Neural progenitor cell (in vitro differentiated cells): ENCODE measurements around the gene MR1. TPM values are rescaled to one million over a fixed set of nuclear protein-coding genes. Genes with fewer than 3 reads are reported as not detected.

Experiments
- DNase-seq: peaks from one replicate; pipeline ENCODE4 v3.0.0-alpha.2; 2016; ENCODE audit warnings: low spot score
- H2AFZ ChIP-seq: fragments of 200-600 bp; sonication (generic); replicated peaks from 2 replicates; pipeline ENCODE4 v1.6.1; 2016; ENCODE audit warnings: antibody characterized with exemption
- H3F3A ChIP-seq: fragments of 200-600 bp; sonication (generic); 2 replicates; pipeline ENCODE4 v1.6.1; 2016; ENCODE audit warnings: antibody characterized with exemption, low read depth
- H3K27ac ChIP-seq: fragments of 200-600 bp; sonication (generic); 2 replicates; pipeline ENCODE4 v1.5.1; 2016; ENCODE audit warnings: mild to moderate bottlenecking
- H3K27me3 ChIP-seq: fragments of 200-600 bp; sonication (generic); 2 replicates; pipeline ENCODE4 v1.6.1; 2016; ENCODE audit warnings: mild to moderate bottlenecking, moderate library complexity
- H3K36me3 ChIP-seq: fragments of 200-600 bp; sonication (generic); 2 replicates; pipeline ENCODE4 v1.5.1; 2016
- H3K4me1 ChIP-seq: fragments of 200-600 bp; sonication (generic); 2 replicates; pipeline ENCODE4 v1.6.1; 2016; ENCODE audit warnings: mixed run types
- H3K4me2 ChIP-seq: fragments of 200-600 bp; sonication (generic); 2 replicates; pipeline ENCODE4 v1.6.1; 2016
- H3K4me3 ChIP-seq: fragments of 200-600 bp; sonication (generic); 2 replicates; pipeline ENCODE4 v1.5.1; 2016
- H3K79me2 ChIP-seq: fragments of 200-600 bp; sonication (generic); 2 replicates; pipeline ENCODE4 v1.6.1; 2016; ENCODE audit warnings: low read depth
- H3K9ac ChIP-seq: fragments of 200-600 bp; sonication (generic); 2 replicates; pipeline ENCODE4 v1.6.1; 2016
- H3K9me3 ChIP-seq: fragments of 200-600 bp; sonication (generic); 2 replicates; pipeline ENCODE4 v1.5.1; 2016; ENCODE audit warnings: low read depth
- H4K20me1 ChIP-seq: fragments of 200-600 bp; sonication (generic); 2 replicates; pipeline ENCODE4 v1.6.1; 2016; ENCODE audit warnings: low read depth
- H3K27ac Mint-ChIP-seq: 3 replicates; pipeline ENCODE4 v1.8.0; 2021; ENCODE audit warnings: mixed read lengths
- H3K27me3 Mint-ChIP-seq: 2 replicates; pipeline ENCODE4 v1.8.0; 2022; ENCODE audit warnings: low read depth, mild to moderate bottlenecking, inconsistent platforms, moderate library complexity, mixed read lengths; ENCODE audit not compliant: insufficient read depth
- H3K36me3 Mint-ChIP-seq: 3 replicates; pipeline ENCODE4 v1.8.0; 2021; ENCODE audit warnings: mixed read lengths
- H3K4me1 Mint-ChIP-seq: 3 replicates; pipeline ENCODE4 v1.8.0; 2021; ENCODE audit warnings: mixed read lengths
- H3K4me3 Mint-ChIP-seq: 3 replicates; pipeline ENCODE4 v1.8.0; 2021; ENCODE audit warnings: mild to moderate bottlenecking, moderate library complexity, mixed read lengths
- H3K9me3 Mint-ChIP-seq: 3 replicates; pipeline ENCODE4 v1.8.0; 2020; ENCODE audit warnings: mixed read lengths
- CTCF ChIP-seq: fragments of 200-600 bp; sonication (generic); IDR thresholded peaks from 2 replicates; pipeline ENCODE4 v1.5.1; 2017; ENCODE audit warnings: antibody characterized with exemption, mild to moderate bottlenecking
- EZH2 ChIP-seq: fragments of 200-600 bp; sonication (generic); IDR thresholded peaks from 2 replicates; pipeline ENCODE4 v1.6.1; 2017; ENCODE audit warnings: antibody characterized with exemption, mild to moderate bottlenecking, moderate library complexity
- EZH2phosphoT487 ChIP-seq: fragments of 200-600 bp; sonication (generic); IDR thresholded peaks from 2 replicates; pipeline ENCODE4 v1.6.1; 2017; ENCODE audit warnings: antibody characterized with exemption
- total RNA-seq: library from RNA; depleted of rRNA; stranded (reverse); fragments of >200 nt; gene quantifications from 2 replicates; pipeline ENCODE4 v1.2.3, GENCODE V29; 2015; ENCODE audit warnings: low replicate concordance

Gene MR1
- total RNA-seq, 1 donor from 2014 or later: not detected

- Histone ChIP-seq H4K20me1 (no peaks in the 10 kb centered on the region), H3K4me1 (peaks cover 43% of the 10 kb centered on the region), H3K4me2 (no peak overlapping the region), H3K4me3 (no peak overlapping the region), H3F3A (peaks cover 43% of the 10 kb centered on the region), H3K27ac (no peak overlapping the region), H2AFZ (no peak overlapping the region), H3K27me3 (peaks cover 43% of the 10 kb centered on the region), H3K9me3 (no peaks in the 10 kb centered on the region), H3K9ac (no peak overlapping the region), H3K79me2 (no peaks in the 10 kb centered on the region), H3K36me3 (no peaks in the 10 kb centered on the region)
- no peaks in the 10 kb centered on the region for H3K36me3 Mint-ChIP-seq
- DNase-seq: no peak
- H3K27ac Mint-ChIP-seq: peak overlapping the region; percentile 52
- peaks cover 81% of the 10 kb centered on the region for H3K4me1 Mint-ChIP-seq
- H3K4me3 Mint-ChIP-seq: peak overlapping the region; percentile 48
- H3K9me3 Mint-ChIP-seq: peaks cover 2% of the 10 kb centered on the region
- TF ChIP-seq EZH2phosphoT487 (no peak), EZH2 (no peak), CTCF (no peak)
- peaks cover 9% of the 10 kb centered on the region for H3K27me3 Mint-ChIP-seq
Measured at GRCh38 chr1:181106479-181106878, 72.7 kb downstream of the MR1 start.

- Histone ChIP-seq H3K4me3 (no peak overlapping the region), H3K9ac (no peak overlapping the region), H3K9me3 (no peaks in the 10 kb centered on the region), H3K27ac (no peak overlapping the region), H4K20me1 (no peaks in the 10 kb centered on the region), H3K27me3 (peaks cover 36% of the 10 kb centered on the region), H2AFZ (no peak overlapping the region), H3K79me2 (no peaks in the 10 kb centered on the region), H3K4me1 (peaks cover 30% of the 10 kb centered on the region), H3K4me2 (no peak overlapping the region), H3K36me3 (no peaks in the 10 kb centered on the region), H3F3A (peaks cover 34% of the 10 kb centered on the region)
- Mint-ChIP-seq H3K9me3 (peaks cover 2% of the 10 kb centered on the region), H3K36me3 (no peaks in the 10 kb centered on the region), H3K27me3 (peaks cover 9% of the 10 kb centered on the region), H3K27ac (peak overlapping the region; percentile 34), H3K4me3 (no peak overlapping the region), H3K4me1 (peaks cover 82% of the 10 kb centered on the region)
- TF ChIP-seq CTCF: no peak
- no peak for TF ChIP-seq EZH2phosphoT487
- TF ChIP-seq EZH2: no peak
- no peak for DNase-seq
Measured at GRCh38 chr1:181107711-181108110, 73.9 kb downstream of the MR1 start.

- Mint-ChIP-seq H3K27ac (peak overlapping the region; percentile 45), H3K4me1 (peaks cover 83% of the 10 kb centered on the region), H3K36me3 (no peaks in the 10 kb centered on the region), H3K27me3 (peaks cover 9% of the 10 kb centered on the region), H3K4me3 (peak overlapping the region; percentile 7), H3K9me3 (peaks cover 2% of the 10 kb centered on the region)
- no peaks in the 10 kb centered on the region for H3K79me2 ChIP-seq
- peaks cover 35% of the 10 kb centered on the region for H3K4me1 ChIP-seq
- no peak overlapping the region for H2AFZ ChIP-seq
- H3K9ac ChIP-seq: no peak overlapping the region
- no peak for DNase-seq
- TF ChIP-seq CTCF (no peak), EZH2 (no peak), EZH2phosphoT487 (no peak)
- H3K4me3 ChIP-seq: no peak overlapping the region
- no peaks in the 10 kb centered on the region for H3K9me3 ChIP-seq
- no peaks in the 10 kb centered on the region for H3K36me3 ChIP-seq
- H3K4me2 ChIP-seq: no peak overlapping the region
- peaks cover 30% of the 10 kb centered on the region for H3K27me3 ChIP-seq
- no peaks in the 10 kb centered on the region for H4K20me1 ChIP-seq
- no peak overlapping the region for H3K27ac ChIP-seq
- peaks cover 31% of the 10 kb centered on the region for H3F3A ChIP-seq
Measured at GRCh38 chr1:181108304-181108867, 74.6 kb downstream of the MR1 start.
